Endothelial cell of umbilical vein (primary cell): ENCODE data around the gene CHMP4B. TPM values are rescaled to one million over a fixed set of nuclear protein-coding genes. Genes with fewer than 3 reads are reported as not detected.

Source experiments
- BruUV-seq: library from RNA; stranded (reverse); fragments of 400-500 nt; replicated peaks from 2 replicates; lab custom pipeline; 2021; lab: Mats Ljungman, UMichigan
- CTCF ChIA-PET: fragments of 300-600, 350-600 bp; sonication (Branson Sonifier 250); formaldehyde crosslinking; loops from one replicate; lab custom pipeline; 2021; ENCODE audit warnings: antibody characterized with exemption, inconsistent platforms; lab: Charles Lee
- POLR2A ChIA-PET: fragments of 300-600, 350-600 bp; sonication (Branson Sonifier 250); formaldehyde crosslinking; loops from one replicate; lab custom pipeline; 2021; ENCODE audit warnings: antibody characterized with exemption, inconsistent platforms; lab: Charles Lee
- DNase-seq: peaks from one replicate; pipeline ENCODE4 v3.0.0-alpha.2; 2011; ENCODE audit warnings: low read depth, low spot score
- FAIRE-seq: peaks from 2 replicates; lab custom pipeline; 2011; peaks lifted over from hg19 to GRCh38; lab: Jason Lieb, UNC
- H2AFZ ChIP-seq: 2 replicates; pipeline ENCODE4 v1.6.0; 2012; ENCODE audit warnings: low read depth, low read length, control low read depth, inconsistent platforms
- H3K27ac ChIP-seq: 2 replicates; pipeline ENCODE4 v1.5.1; 2011; ENCODE audit warnings: low read depth, mild to moderate bottlenecking, control low read depth, low read length, moderate library complexity; ENCODE audit not compliant: insufficient read depth
- H3K27me3 ChIP-seq, 2 experiments: 2 replicates each; pipeline versions ENCODE4 v1.6.0 to v1.6.1; 2011; ENCODE audit warnings: low read length in 2 of 2, mixed read lengths in 1 of 2; ENCODE audit not compliant: control insufficient read depth in 2 of 2, insufficient read depth in 2 of 2
- H3K36me3 ChIP-seq, 2 experiments: 2 replicates in 1 of 2; 3 replicates in 1 of 2; pipeline ENCODE4 v1.5.1; 2011; ENCODE audit warnings: low read length in 2 of 2, mild to moderate bottlenecking in 1 of 2, moderate library complexity in 1 of 2; ENCODE audit not compliant: control insufficient read depth in 2 of 2, insufficient read depth in 2 of 2; ENCODE audit errors: extremely low read depth in 1 of 2
- H3K4me1 ChIP-seq: 3 replicates; pipeline ENCODE4 v1.5.1; 2011; ENCODE audit warnings: mild to moderate bottlenecking, low read length; ENCODE audit not compliant: control insufficient read depth, insufficient read depth; ENCODE audit errors: extremely low read depth
- H3K4me2 ChIP-seq: 2 replicates; pipeline ENCODE4 v1.6.1; 2011; ENCODE audit warnings: low read length, control low read depth, mixed read lengths; ENCODE audit not compliant: insufficient read depth
- H3K4me3 ChIP-seq, 3 experiments: fragments of 200-600 bp in 1 of 3; sonication (generic), shearing (Covaris generic) in 1 of 3; replicated peaks in 1 of 3; 2 replicates each; pipeline ENCODE4 v1.5.1; 2011 to 2016; ENCODE audit warnings: control low read depth in 3 of 3, low read length in 3 of 3, mild to moderate bottlenecking in 2 of 3, inconsistent platforms in 1 of 3, low read depth in 1 of 3, moderate library complexity in 1 of 3; ENCODE audit not compliant: insufficient read depth in 1 of 3
- H3K79me2 ChIP-seq: 2 replicates; pipeline ENCODE4 v1.6.0; 2012; ENCODE audit warnings: low read length, inconsistent platforms; ENCODE audit not compliant: control insufficient read depth, insufficient read depth
- H3K9ac ChIP-seq: replicated peaks from 2 replicates; pipeline ENCODE3; 2011; ENCODE audit warnings: low read length, control low read depth; ENCODE audit not compliant: insufficient read depth; ENCODE audit errors: extremely low read depth
- H3K9me1 ChIP-seq: replicated peaks from 3 replicates; pipeline ENCODE4 v1.6.0; 2011; ENCODE audit warnings: mild to moderate bottlenecking, low read length; ENCODE audit not compliant: control insufficient read depth, insufficient read depth; ENCODE audit errors: extremely low read depth
- H3K9me3 ChIP-seq: replicated peaks from 2 replicates; pipeline ENCODE4 v1.5.1; 2012; ENCODE audit warnings: low read length, inconsistent platforms; ENCODE audit not compliant: control insufficient read depth, insufficient read depth
- H4K20me1 ChIP-seq: replicated peaks from 2 replicates; pipeline ENCODE3; 2011; ENCODE audit warnings: mild to moderate bottlenecking, low read length; ENCODE audit not compliant: control insufficient read depth, insufficient read depth; ENCODE audit errors: extremely low read depth
- CTCF ChIP-seq, 2 donors: IDR thresholded peaks; 1 replicate in 1 of 2; 2 replicates in 1 of 2; pipeline ENCODE4 v1.5.1; 2011; ENCODE audit warnings: low read length in 2 of 2, mild to moderate bottlenecking in 2 of 2, moderate library complexity in 2 of 2, control low read depth in 1 of 2, inconsistent platforms in 1 of 2, low read depth in 1 of 2; ENCODE audit not compliant: insufficient read depth in 1 of 2; ENCODE audit errors: extremely low read depth in 1 of 2
- EZH2 ChIP-seq: IDR thresholded peaks from 2 replicates; pipeline ENCODE4 v1.6.1; 2012; ENCODE audit warnings: borderline replicate concordance, low read depth, mild to moderate bottlenecking, moderate library complexity, low read length, inconsistent platforms; ENCODE audit not compliant: severe bottlenecking
- FOS ChIP-seq: IDR thresholded peaks from 2 replicates; pipeline ENCODE4 v1.6.1; 2011; ENCODE audit warnings: mild to moderate bottlenecking, low read length, moderate library complexity, borderline replicate concordance; ENCODE audit not compliant: insufficient read depth
- GATA2 ChIP-seq: IDR thresholded peaks from 2 replicates; pipeline ENCODE4 v1.7.0; 2011; ENCODE audit warnings: low read depth, mild to moderate bottlenecking, moderate library complexity, mixed read lengths, low read length; ENCODE audit not compliant: insufficient read length, insufficient read depth
- JUN ChIP-seq: IDR thresholded peaks from 2 replicates; pipeline ENCODE4 v1.6.1; 2011; ENCODE audit warnings: borderline replicate concordance, low read depth; ENCODE audit not compliant: insufficient read length, insufficient read depth
- MYC ChIP-seq: IDR thresholded peaks from one replicate; pipeline ENCODE4 v1.6.1; 2011; ENCODE audit warnings: mild to moderate bottlenecking, low read depth, low read length
- POLR2A ChIP-seq: IDR thresholded peaks from 2 replicates; pipeline ENCODE4 v1.6.1; 2012; ENCODE audit warnings: low read depth, mild to moderate bottlenecking, control low read depth, low read length
- POLR2AphosphoS5 ChIP-seq: IDR thresholded peaks from 2 replicates; pipeline ENCODE4 v1.6.1; 2012; ENCODE audit warnings: low read depth, mild to moderate bottlenecking, control low read depth, low read length, moderate library complexity; ENCODE audit not compliant: insufficient read depth
- dilution Hi-C: fragments of 300-500 bp; cut with MboI; formaldehyde crosslinking; loops from one replicate; pipeline ENCODE4 v1.15.0; 2019; ENCODE audit warnings: low sequenced_read_pairs; ENCODE audit not compliant: extremely low pct_ligation_motif_present
- intact Hi-C: fragments of 100-400 bp; cut with micrococcal nuclease; formaldehyde crosslinking; loops from one replicate; pipeline ENCODE4 v1.10.0; 2022
- polyA plus RNA-seq, 4 experiments: library from polyadenylated mRNA; depleted of rRNA in 3 of 4; stranded (reverse) in 3 of 4; unstranded in 1 of 4; fragments of >200 nt; gene quantifications; 2 replicates each; pipeline versions ENCODE4 v1.2.1 to v1.2.3, GENCODE V29; 2011 to 2012; ENCODE audit warnings: missing spikeins in 1 of 4
- total RNA-seq: library from RNA; stranded (reverse); gene quantifications from 2 replicates; pipeline ENCODE4 v1.2.3, GENCODE V29; 2021
- TF ChIP-seq, protein P1 (sequence below): IDR thresholded peaks from 2 replicates; pipeline ENCODE4 v1.6.1; 2011; ENCODE audit not compliant: insufficient read depth, insufficient read length

CHMP4B gene
- total and polyA plus RNA-seq, 2 donors (not counting 3 experiments of a cell fraction or from before 2014, with no cell fraction given): 64.7 to 112 TPM

DNA sequence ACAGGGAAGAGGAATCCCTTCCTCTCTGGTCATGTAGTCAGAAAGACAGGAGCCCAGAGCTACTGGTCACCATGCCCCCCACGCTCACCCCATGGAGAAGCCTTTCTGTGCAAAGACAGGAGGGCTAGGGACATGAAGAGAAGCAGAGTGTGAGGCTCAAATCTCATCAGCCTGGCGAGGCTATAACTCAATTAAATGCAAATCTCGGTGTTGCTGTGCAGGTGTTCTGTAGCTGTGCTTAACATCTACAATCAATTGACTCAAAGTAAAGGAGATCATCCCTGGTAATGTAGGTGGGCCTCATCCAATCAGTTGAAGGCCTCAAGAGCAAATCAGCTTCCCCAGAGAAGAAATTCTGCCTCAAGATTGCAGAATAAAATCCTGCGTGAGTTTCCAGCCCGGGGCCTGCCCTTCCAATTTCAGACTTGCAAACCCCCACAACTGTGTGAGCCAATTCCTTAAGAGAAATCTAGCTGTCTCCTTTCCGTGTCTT is 64.4 kb downstream of the CHMP4B start:
- ChIA-PET POLR2A (no interaction called here), CTCF (interaction anchor here (3.7 kb wide), 1 partner anchor 12 kb away, joined by 17 read pairs; no protein-coding TSS in a partner anchor)
- intact Hi-C loops (no loop called here), dilution Hi-C loops (no loop called here)
- no peak for TF ChIP-seq GATA2
- no peak for TF ChIP-seq POLR2A
- no peak for TF ChIP-seq POLR2AphosphoS5
- no peak for TF ChIP-seq MYC
- TF ChIP-seq FOS: no peak
- TF ChIP-seq CTCF (IDR thresholded peaks at IDR 0.05; ENCODE audit: extremely low read depth in 1 of 2, insufficient read depth in 1 of 2, low read depth in 1 of 2, low read length in 2 of 2): no peak
- no peak for TF ChIP-seq EZH2
- TF ChIP-seq, protein P1, sequence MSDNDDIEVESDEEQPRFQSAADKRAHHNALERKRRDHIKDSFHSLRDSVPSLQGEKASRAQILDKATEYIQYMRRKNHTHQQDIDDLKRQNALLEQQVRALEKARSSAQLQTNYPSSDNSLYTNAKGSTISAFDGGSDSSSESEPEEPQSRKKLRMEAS: no peak
- no peak for TF ChIP-seq JUN
- no peak for FAIRE-seq
- peaks cover 0 to 2% of the 10 kb centered on the region in 2 experiments for H3K27me3 ChIP-seq
- H3K9me1 ChIP-seq: no peaks in the 10 kb centered on the region
- no peak overlapping the region for H3K9ac ChIP-seq
- H3K79me2 ChIP-seq: no peaks in the 10 kb centered on the region
- H3K27ac ChIP-seq: no peak overlapping the region
- no peak overlapping the region for H2AFZ ChIP-seq
- H3K9me3 ChIP-seq: no peaks in the 10 kb centered on the region
- H3K4me3 ChIP-seq: no peak overlapping the region
- H4K20me1 ChIP-seq: no peaks in the 10 kb centered on the region
- H3K4me2 ChIP-seq: no peak overlapping the region
- DNase-seq: no peak
- no peaks in the 10 kb centered on the region for H3K36me3 ChIP-seq
- no peaks in the 10 kb centered on the region for H3K4me1 ChIP-seq
- BruUV-seq: no TSS peak
